HepG2 (cell line): ENCODE measurements around the gene SGO1. TPM values are rescaled to one million over a fixed set of nuclear protein-coding genes. Genes with fewer than 3 reads are reported as not detected.

Experiments
- ATAC-seq: fragments of 200-7000 bp; cut with Tn5 transposase; 3 replicates; pipeline ENCODE4 v1.9.1; 2020; ENCODE audit warnings: mild to moderate bottlenecking, moderate library complexity
- BruUV-seq: library from RNA; stranded (reverse); fragments of 400-500 nt; replicated peaks from 2 replicates; lab custom pipeline; 2021; lab: Mats Ljungman, UMichigan
- CTCF ChIA-PET: fragments of 300-600 bp; formaldehyde crosslinking; extraction: SDS; loops from one replicate; lab custom pipeline; 2021; ENCODE audit warnings: low total read pairs, inconsistent platforms, low intra/inter-chr PET ratio; lab: Yijun Ruan, JAX
- POLR2A ChIA-PET: fragments of 350-600 bp; sonication (Branson Sonifier 250); formaldehyde crosslinking; loops from one replicate; lab custom pipeline; 2020; ENCODE audit warnings: antibody characterized with exemption, inconsistent platforms; lab: Yijun Ruan, JAX
- DNase-seq: peaks from one replicate; pipeline ENCODE4 v3.0.0-alpha.2; 2015; ENCODE audit warnings: low spot score
- FAIRE-seq: peaks from 3 replicates; lab custom pipeline; 2011; peaks lifted over from hg19 to GRCh38; lab: Jason Lieb, UNC
- H2AFZ ChIP-seq: one replicate; pipeline ENCODE4 v1.6.1; 2011; ENCODE audit warnings: low read length, inconsistent platforms
- H3K27ac ChIP-seq: fragments of 300-600 bp; 3 replicates; pipeline ENCODE4 v1.8.0; 2011; ENCODE audit warnings: mixed run types, mild to moderate bottlenecking, mixed read lengths, low read length, inconsistent platforms; ENCODE audit not compliant: insufficient read depth; ENCODE audit errors: extremely low read length
- H3K27me3 ChIP-seq, 2 experiments: fragments of 200-600 bp in 1 of 2; 2 replicates in 1 of 2; 3 replicates in 1 of 2; pipeline versions ENCODE4 v1.6.0 to v1.8.0; 2011; ENCODE audit warnings: low read length in 2 of 2, mild to moderate bottlenecking in 2 of 2, moderate library complexity in 2 of 2, inconsistent platforms in 1 of 2; ENCODE audit not compliant: insufficient read depth in 2 of 2, control insufficient read depth in 1 of 2
- H3K36me3 ChIP-seq, 2 experiments: fragments of 200-600 bp in 1 of 2; replicated peaks in 1 of 2; 2 replicates in 1 of 2; 3 replicates in 1 of 2; pipeline versions ENCODE4 v1.5.1 to v1.8.0; 2011; ENCODE audit warnings: low read length in 2 of 2, inconsistent platforms in 1 of 2; ENCODE audit not compliant: insufficient read depth in 2 of 2, control insufficient read depth in 1 of 2
- H3K4me1 ChIP-seq: 2 replicates; pipeline ENCODE4 v1.5.1; 2012; ENCODE audit warnings: low read length, inconsistent platforms; ENCODE audit not compliant: insufficient read depth
- H3K4me2 ChIP-seq: 2 replicates; pipeline ENCODE4 v1.6.0; 2011; ENCODE audit warnings: low read depth, low read length, inconsistent platforms
- H3K4me3 ChIP-seq, 3 experiments: fragments of 200-600 bp in 1 of 3; sonication (generic), shearing (Covaris generic) in 1 of 3; replicated peaks in 1 of 3; 2 replicates each; pipeline ENCODE4 v1.5.1; 2011 to 2016; ENCODE audit warnings: low read length in 3 of 3, inconsistent platforms in 2 of 3, low read depth in 2 of 3, mild to moderate bottlenecking in 2 of 3, control low read depth in 1 of 3, mixed read lengths in 1 of 3; ENCODE audit not compliant: insufficient read depth in 1 of 3
- H3K79me2 ChIP-seq: one replicate; pipeline ENCODE4 v1.6.1; 2011; ENCODE audit warnings: low read length, inconsistent platforms; ENCODE audit not compliant: insufficient read depth
- H3K9ac ChIP-seq: 2 replicates; pipeline ENCODE4 v1.6.0; 2011; ENCODE audit warnings: mild to moderate bottlenecking, low read depth, low read length, inconsistent platforms; ENCODE audit not compliant: insufficient read depth
- H3K9me3 ChIP-seq: 2 replicates; pipeline ENCODE4 v1.5.1; 2012; ENCODE audit warnings: mild to moderate bottlenecking, low read length
- H4K20me1 ChIP-seq: 2 replicates; pipeline ENCODE4 v1.6.0; 2011; ENCODE audit warnings: inconsistent platforms, mild to moderate bottlenecking, low read length, moderate library complexity; ENCODE audit not compliant: insufficient read depth
- CTCF ChIP-seq: sonication (generic); formaldehyde crosslinking; IDR thresholded peaks from 2 replicates; pipeline ENCODE4 v1.5.0; 2020; ENCODE audit warnings: mild to moderate bottlenecking, missing genetic modification reagents, moderate library complexity
- NFATC3 ChIP-seq: sonication (generic); formaldehyde crosslinking; IDR thresholded peaks from 2 replicates; pipeline ENCODE4 v1.5.1; 2020; ENCODE audit warnings: mild to moderate bottlenecking, missing genetic modification reagents
- STAG1 ChIP-seq: sonication (generic); formaldehyde crosslinking; IDR thresholded peaks from 2 replicates; pipeline ENCODE4 v1.4.0; 2020; ENCODE audit warnings: missing genetic modification reagents
- TFE3 ChIP-seq: IDR thresholded peaks from 2 replicates; pipeline ENCODE4 v1.6.1; 2016
- WGBS: methylation state at CpG from one replicate; pipeline ENCODE4 v1.1.6; 2017; ENCODE audit warnings: low lambda C conversion rate; 5-methylcytosine and 5-hydroxymethylcytosine counted together
- in situ Hi-C: cut with HindIII; loops from 2 replicates; pipeline ENCODE4 v1.10.0; 2017; ENCODE audit warnings: low pct_unique_long_range_greater_than_20kb; ENCODE audit not compliant: extremely low pct_ligation_motif_present
- intact Hi-C: fragments of 100-400 bp; cut with micrococcal nuclease; formaldehyde crosslinking; loops from one replicate; pipeline ENCODE4 v1.10.0; 2022; ENCODE audit not compliant: unreplicated experiment
- polyA plus RNA-seq, 8 experiments: library from polyadenylated mRNA; depleted of rRNA in 3 of 8; stranded (reverse) in 7 of 8; unstranded in 1 of 8; fragments of >200 nt; fragmentation: Illumina TruSeq in 4 of 8; extraction: Trizol in 4 of 8; gene quantifications; 2 replicates each; pipeline versions ENCODE4 v1.2.1 to v1.2.3, GENCODE V29; 2011 to 2016; ENCODE audit warnings: low read depth in 4 of 8, missing spikeins in 1 of 8, mixed read lengths in 1 of 8; ENCODE audit not compliant: insufficient read depth in 1 of 8
- total RNA-seq, 5 experiments: library from RNA; depleted of rRNA; stranded (reverse); fragments of >200 nt; fragmentation: Illumina TruSeq; extraction: Trizol; gene quantifications; 2 replicates each; pipeline ENCODE4 v1.2.3, GENCODE V29; 2016; ENCODE audit warnings: low read depth in 1 of 5

SGO1 gene
- total and polyA plus RNA-seq, 2 of the 13 experiments (the other 11 are each of a cell fraction or from before 2014, with no cell fraction given): 2.1 to 16.1 TPM

GRCh38 chr3:20130106-20130505 lies 55.9 kb downstream of the SGO1 start:
- DNase-seq: no peak
- in situ Hi-C loops: no loop called here
- Histone ChIP-seq H3K36me3 (no peaks in the 10 kb centered on the region), H3K27ac (no peak overlapping the region), H3K4me2 (no peak overlapping the region), H2AFZ (no peak overlapping the region), H3K4me1 (no peaks in the 10 kb centered on the region), H3K9ac (no peak overlapping the region), H3K27me3 (no peaks in the 10 kb centered on the region), H3K79me2 (no peaks in the 10 kb centered on the region), H4K20me1 (no peaks in the 10 kb centered on the region), H3K4me3 (no peak overlapping the region)
- WGBS: 83% methylated on average over 7 of the region's 7 CpGs
- intact Hi-C loops: no loop called here
- peak; percentile 15 for FAIRE-seq
- no peak for ATAC-seq
- peak; percentile 27; the same call in 1 of the 2 replicates for TF ChIP-seq STAG1
- no peak for TF ChIP-seq NFATC3 (CRISPR knock-in tag)
- TF ChIP-seq CTCF (CRISPR knock-in tag): peak; percentile 28; the same call in 1 of the 2 replicates
- TF ChIP-seq, all 625 proteins: peak for 2
- POLR2A ChIA-PET: no interaction called here
- H3K9me3 ChIP-seq: no peaks in the 10 kb centered on the region
- CTCF ChIA-PET: no interaction called here
- BruUV-seq: no TSS peak

- H3K79me2 ChIP-seq: no peaks in the 10 kb centered on the region
- in situ Hi-C loops (no loop called here), intact Hi-C loops (loop anchor here (5.0 kb wide), 1 partner anchor 86 kb away; the partner anchor contains the start of gene KAT2B)
- H3K4me3 ChIP-seq: no peak overlapping the region
- no peak overlapping the region for H3K9ac ChIP-seq
- no peaks in the 10 kb centered on the region for H3K27me3 ChIP-seq
- ATAC-seq (no peak), FAIRE-seq (no peak), DNase-seq (no peak)
- no peaks in the 10 kb centered on the region for H4K20me1 ChIP-seq
- H3K4me1 ChIP-seq: no peaks in the 10 kb centered on the region
- no peak overlapping the region for H3K4me2 ChIP-seq
- no TSS peak for BruUV-seq
- ChIA-PET CTCF (no interaction called here), POLR2A (no interaction called here)
- no peak overlapping the region for H3K27ac ChIP-seq
- H3K9me3 ChIP-seq: no peaks in the 10 kb centered on the region
- WGBS: 96% methylated on average over 2 of the region's 2 CpGs
- no peaks in the 10 kb centered on the region for H3K36me3 ChIP-seq
- H2AFZ ChIP-seq: no peak overlapping the region
- no peak for TF ChIP-seq TFE3 (CRISPR knock-in tag)
Measured at GRCh38 chr3:20128358-20128757, 57.6 kb downstream of the SGO1 start.
